ENCODE data around the gene HBE1. TPM values are rescaled to one million over a fixed set of nuclear protein-coding genes. Genes with fewer than 3 reads are reported as not detected.

Gene HBE1
- total and polyA plus RNA-seq, 2 experiments from 2014 or later = not detected

- no peak overlapping the region for H3K27ac ChIP-seq (ENCODE audit: low read depth)
- TF ChIP-seq NANOG (IDR thresholded peaks at IDR 0.05; ENCODE audit: borderline replicate concordance) = no peak
- TF ChIP-seq ZNF462 (CRISPR knock-in tag; IDR thresholded peaks at IDR 0.05) = no peak
- no peak for TF ChIP-seq CTCF (conservative IDR thresholded peaks at IDR 0.05; ENCODE audit: low read depth in 2 of 2)
- no peak for TF ChIP-seq ZNF331 (CRISPR knock-in tag; IDR thresholded peaks at IDR 0.05; ENCODE audit: low read depth)
- TF ChIP-seq ETS1 (IDR thresholded peaks at IDR 0.05) = no peak
- no peak for TF ChIP-seq EZH2 (IDR thresholded peaks at IDR 0.05; ENCODE audit: low read depth, unreplicated experiment)
- TF ChIP-seq EZH2phosphoT487 (IDR thresholded peaks at IDR 0.05; ENCODE audit: unreplicated experiment) = no peak
- TF ChIP-seq JUNB (IDR thresholded peaks at IDR 0.05; ENCODE audit: unreplicated experiment) = no peak
- TF ChIP-seq STAT1 (IDR thresholded peaks at IDR 0.05; ENCODE audit: unreplicated experiment) = no peak
- no peak for TF ChIP-seq REST (IDR thresholded peaks at IDR 0.05; ENCODE audit: unreplicated experiment)
- no peak for TF ChIP-seq ZNF114 (CRISPR knock-in tag; IDR thresholded peaks at IDR 0.05)
- no peak for TF ChIP-seq POLR2AphosphoS5 (IDR thresholded peaks at IDR 0.05; ENCODE audit: low read depth)
- no peak for TF ChIP-seq CREB1 (CRISPR knock-in tag; IDR thresholded peaks at IDR 0.05; ENCODE audit: low read depth)
- no peak overlapping the region for H3K4me3 ChIP-seq
- no peaks in the 10 kb centered on the region for H3K4me1 ChIP-seq (ENCODE audit: insufficient read depth)
- no peaks in the 10 kb centered on the region for H3F3A ChIP-seq (replicated peaks; ENCODE audit: low read depth)
- Mint-ChIP-seq H3K4me3 (no peak overlapping the region), H3K27ac (no peak overlapping the region), H3K4me1 (peaks cover 5% of the 10 kb centered on the region), H3K9me3 (no peaks in the 10 kb centered on the region), H3K27me3 (ENCODE audit: insufficient read depth, low read depth, poor library complexity) (peaks cover 1% of the 10 kb centered on the region), H3K36me3 (ENCODE audit: low read depth) (no peaks in the 10 kb centered on the region)
- ATAC-seq (no peak), DNase-seq (ENCODE audit: low spot score) (no peak)
- H3K4me2 ChIP-seq = no peak overlapping the region
- no peak overlapping the region for H2AFZ ChIP-seq
- no peaks in the 10 kb centered on the region for H3K27me3 ChIP-seq (ENCODE audit: insufficient read depth)
- H4K20me1 ChIP-seq (replicated peaks; ENCODE audit: insufficient read depth) = no peaks in the 10 kb centered on the region
- no peaks in the 10 kb centered on the region for H3K36me3 ChIP-seq (ENCODE audit: insufficient read depth)
- peaks cover 8% of the 10 kb centered on the region; the same call in 1 of the 2 replicates for H3K9me2 ChIP-seq (ENCODE audit: insufficient read depth)
- no peaks in the 10 kb centered on the region for H3K79me2 ChIP-seq (replicated peaks; ENCODE audit: insufficient read depth)
These were observed 11.9 kb upstream of the HBE1 start for GRCh38 chr11:5281596-5281995.
